ENCODE results near the gene TFAP2E.

The TFAP2E gene

GRCh38 chr1:35592991-35593769 is 20.1 kb downstream of the TFAP2E start:
- ATAC-seq = no peak
- TF ChIP-seq OSR1 (CRISPR knock-in tag; IDR thresholded peaks at IDR 0.05) (no peak), ZC3H10 (CRISPR knock-in tag; IDR thresholded peaks at IDR 0.05) (no peak), TOX (CRISPR knock-in tag; IDR thresholded peaks at IDR 0.05; ENCODE audit: borderline replicate concordance) (no peak), GLIS3 (CRISPR knock-in tag; IDR thresholded peaks at IDR 0.05) (no peak), TCF4 (CRISPR knock-in tag; IDR thresholded peaks at IDR 0.05; ENCODE audit: borderline replicate concordance) (no peak), PATZ1 (CRISPR knock-in tag; IDR thresholded peaks at IDR 0.05; ENCODE audit: borderline replicate concordance) (no peak), ISL1 (CRISPR knock-in tag; IDR thresholded peaks at IDR 0.05) (no peak), ESRRG (CRISPR knock-in tag; IDR thresholded peaks at IDR 0.05) (no peak), CSDC2 (CRISPR knock-in tag; IDR thresholded peaks at IDR 0.05) (no peak), ZNF565 (CRISPR knock-in tag; conservative IDR thresholded peaks at IDR 0.05; ENCODE audit: low read depth) (no peak), RARB (CRISPR knock-in tag; IDR thresholded peaks at IDR 0.05) (no peak), POU6F1 (CRISPR knock-in tag; IDR thresholded peaks at IDR 0.05; ENCODE audit: borderline replicate concordance, low read depth) (no peak), ZFP30 (CRISPR knock-in tag; IDR thresholded peaks at IDR 0.05) (no peak), CSRNP3 (CRISPR knock-in tag; IDR thresholded peaks at IDR 0.05) (no peak), CREB5 (CRISPR knock-in tag; IDR thresholded peaks at IDR 0.05; ENCODE audit: low read depth) (no peak), ZFP3 (CRISPR knock-in tag; IDR thresholded peaks at IDR 0.05) (no peak), TSHZ2 (CRISPR knock-in tag; IDR thresholded peaks at IDR 0.05) (no peak), SNAI2 (CRISPR knock-in tag; IDR thresholded peaks at IDR 0.05) (no peak), BACH2 (CRISPR knock-in tag; IDR thresholded peaks at IDR 0.05; ENCODE audit: borderline replicate concordance) (no peak)

- no peak for ATAC-seq
- TF ChIP-seq BACH2 (CRISPR knock-in tag; IDR thresholded peaks at IDR 0.05; ENCODE audit: borderline replicate concordance) (no peak), ISL1 (CRISPR knock-in tag; IDR thresholded peaks at IDR 0.05) (no peak), PPARA (CRISPR knock-in tag; IDR thresholded peaks at IDR 0.05; ENCODE audit: borderline replicate concordance) (no peak), CSDC2 (CRISPR knock-in tag; IDR thresholded peaks at IDR 0.05) (no peak), ZNF8 (CRISPR knock-in tag; IDR thresholded peaks at IDR 0.05) (no peak), ZNF565 (CRISPR knock-in tag; conservative IDR thresholded peaks at IDR 0.05; ENCODE audit: low read depth) (no peak)
Observed at GRCh38 chr1:35594005-35594760, 21.1 kb downstream of the TFAP2E start.

All from SK-N-SH treated with all-trans-retinoic acid at 6 μM for 48 hours (cell line).